ENCODE measurements around the gene PROCA1.
"Not testable (repeated sequence)": the region's sequence is repeated elsewhere in the genome, so short reads cannot be mapped to it uniquely, and the experiment has no call there.

The PROCA1 gene

GRCh38 chr17:28725660-28726225 is 14.1 kb upstream of the PROCA1 start:
- peak; percentile 68 for DNase-seq (ENCODE audit: low spot score)

GRCh38 chr17:28725166-28725659 is 13.5 kb upstream of the PROCA1 start:
- DNase-seq (ENCODE audit: low spot score), result no peak

GRCh38 chr17:28724500-28725165 is 12.9 kb upstream of the PROCA1 start:
- DNase-seq (ENCODE audit: low spot score), result no peak

- DNase-seq (ENCODE audit: low spot score), result not testable (repeated sequence)
These were observed 12.3 kb upstream of the PROCA1 start for GRCh38 chr17:28723836-28724499.

GRCh38 chr17:28723159-28723835 is 11.6 kb upstream of the PROCA1 start:
- no peak for DNase-seq (ENCODE audit: low spot score)

- no peak for DNase-seq (ENCODE audit: low spot score)
These were observed 10.9 kb upstream of the PROCA1 start for GRCh38 chr17:28722417-28723158.

GRCh38 chr17:28720997-28721329 is 9.3 kb upstream of the PROCA1 start:
- not testable (repeated sequence) for DNase-seq (ENCODE audit: low spot score)

- no peak for DNase-seq (ENCODE audit: low spot score)
These were observed 8.7 kb upstream of the PROCA1 start for GRCh38 chr17:28720247-28720996.

GRCh38 chr17:28719021-28719433 is 7.3 kb upstream of the PROCA1 start:
- DNase-seq (ENCODE audit: low spot score), result no peak

- no peak for DNase-seq (ENCODE audit: low spot score)
These were observed 6.8 kb upstream of the PROCA1 start for GRCh38 chr17:28718333-28719020.

- peak; percentile 78 for DNase-seq (ENCODE audit: low spot score)
These were observed 6.1 kb upstream of the PROCA1 start, which contains the start of gene RAB34 for GRCh38 chr17:28717578-28718332. Gene RAB34, minus strand, starts transcription at chr17:28717868. Its CDS starts 602 bp downstream, at chr17:28717266.

- no peak for DNase-seq (ENCODE audit: low spot score)
These were observed 5.3 kb upstream of the PROCA1 start for GRCh38 chr17:28716740-28717577.

GRCh38 chr17:28715217-28715616 is 3.5 kb upstream of the PROCA1 start:
- DNase-seq (ENCODE audit: low spot score), result no peak

GRCh38 chr17:28714281-28714680 is 2.6 kb upstream of the PROCA1 start:
- DNase-seq (ENCODE audit: low spot score), result no peak

- DNase-seq (ENCODE audit: low spot score), result no peak
These were observed 1.2 kb upstream of the PROCA1 start for GRCh38 chr17:28712705-28713415.

GRCh38 chr17:28712032-28712704 is 480 bp upstream of the PROCA1 start:
- DNase-seq (ENCODE audit: low spot score), result no peak

- peak; percentile 95 for DNase-seq (ENCODE audit: low spot score)
These were observed 596 bp downstream of the PROCA1 start for GRCh38 chr17:28710861-28711722.

Measured in iPS-NIHi11 (cell line).